Measurements from ENCODE around the gene SEPTIN1.
A peak's percentile ranks its signal among the peaks of the same experiment; 100 is the strongest.

Gene SEPTIN1

DNA sequence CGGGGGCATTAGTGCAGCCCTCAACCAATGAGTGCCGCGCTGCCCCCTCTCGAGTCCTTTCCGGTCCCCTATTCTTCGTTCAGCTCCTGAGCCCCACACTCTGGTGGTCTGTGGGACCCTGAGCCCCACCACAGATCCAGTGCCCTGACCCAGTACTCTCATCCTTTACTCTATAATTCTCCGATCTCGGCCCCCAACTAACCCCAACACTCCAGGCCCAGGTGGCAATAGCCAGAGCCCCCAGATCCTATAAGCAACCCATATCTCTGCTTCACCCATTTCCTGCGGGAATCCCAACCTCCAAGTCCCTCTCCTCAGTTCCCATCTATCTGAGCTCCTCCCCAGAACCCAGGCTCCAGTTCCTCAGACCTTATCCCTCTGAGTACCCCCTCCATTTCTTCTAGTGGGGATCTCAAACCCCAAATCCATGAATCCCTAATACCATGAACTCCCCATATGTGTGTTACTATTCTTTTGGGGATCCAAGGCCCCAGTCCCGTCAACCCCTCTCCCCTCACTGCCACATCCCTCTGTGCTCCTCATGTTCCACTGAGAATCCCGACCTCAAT, 11.0 kb downstream of the SEPTIN1 start:
- no peaks in the 10 kb centered on the region for H3K9me3 ChIP-seq (ENCODE audit: control insufficient read depth in 1 of 2, low read length in 2 of 2)
- no peaks in the 10 kb centered on the region for H3K36me3 ChIP-seq (ENCODE audit: control insufficient read depth in 1 of 2, insufficient read depth in 2 of 2, low read length in 2 of 2)
- H3K4me1 ChIP-seq (ENCODE audit: control insufficient read depth in 1 of 2, insufficient read depth in 2 of 2, low read length in 2 of 2), result peaks cover 13 to 32% of the 10 kb centered on the region in 2 donors
- H3K27me3 ChIP-seq (ENCODE audit: low read depth, low read length), result no peaks in the 10 kb centered on the region
- peak overlapping the region; percentile 90 for H3K27ac ChIP-seq (ENCODE audit: low read length)
- H3K4me3 ChIP-seq (ENCODE audit: low read depth in 1 of 2, low read length in 2 of 2), result peak overlapping the region; percentile 62 to 74

- Histone ChIP-seq H3K4me1 (ENCODE audit: control insufficient read depth in 1 of 2, insufficient read depth in 2 of 2, low read length in 2 of 2) (peaks cover 13 to 36% of the 10 kb centered on the region in 2 donors), H3K27me3 (ENCODE audit: low read depth, low read length) (no peaks in the 10 kb centered on the region), H3K27ac (ENCODE audit: low read length) (peak within 1 kb of the TSS; percentile 90), H3K36me3 (ENCODE audit: control insufficient read depth in 1 of 2, insufficient read depth in 2 of 2, low read length in 2 of 2) (peaks cover 0 to 3% of the 10 kb centered on the region in 2 donors), H3K9me3 (ENCODE audit: control insufficient read depth in 1 of 2, low read length in 2 of 2) (no peaks in the 10 kb centered on the region), H3K4me3 (ENCODE audit: low read depth in 1 of 2, low read length in 2 of 2) (peak within 1 kb of the TSS; percentile 74 to 94)
These were observed 11.7 kb downstream of the SEPTIN1 start, which contains the start of gene TBC1D10B for GRCh38 chr16:30370456-30371247. Gene TBC1D10B (minus strand): TSS chr16:30370494. CDS start chr16:30370183, 311 bp downstream.

GRCh38 chr16:30369938-30370455, 12.4 kb downstream of the SEPTIN1 start:
- Histone ChIP-seq H3K4me3 (ENCODE audit: low read depth in 1 of 2, low read length in 2 of 2) (peak overlapping the region in 1 of 2 donors; percentile 94), H3K36me3 (ENCODE audit: control insufficient read depth in 1 of 2, insufficient read depth in 2 of 2, low read length in 2 of 2) (peaks cover 4 to 8% of the 10 kb centered on the region in 2 donors), H3K27ac (ENCODE audit: low read length) (no peak overlapping the region), H3K27me3 (ENCODE audit: low read depth, low read length) (no peaks in the 10 kb centered on the region), H3K9me3 (ENCODE audit: control insufficient read depth in 1 of 2, low read length in 2 of 2) (no peaks in the 10 kb centered on the region), H3K4me1 (ENCODE audit: control insufficient read depth in 1 of 2, insufficient read depth in 2 of 2, low read length in 2 of 2) (peaks cover 13 to 39% of the 10 kb centered on the region in 2 donors)

GRCh38 chr16:30369091-30369937, 13.0 kb downstream of the SEPTIN1 start:
- no peaks in the 10 kb centered on the region for H3K9me3 ChIP-seq (ENCODE audit: control insufficient read depth in 1 of 2, low read length in 2 of 2)
- H3K27ac ChIP-seq (ENCODE audit: low read length), result peak overlapping the region; percentile 74
- peaks cover 8 to 11% of the 10 kb centered on the region in 2 donors for H3K36me3 ChIP-seq (ENCODE audit: control insufficient read depth in 1 of 2, insufficient read depth in 2 of 2, low read length in 2 of 2)
- peaks cover 13 to 40% of the 10 kb centered on the region in 2 donors for H3K4me1 ChIP-seq (ENCODE audit: control insufficient read depth in 1 of 2, insufficient read depth in 2 of 2, low read length in 2 of 2)
- no peaks in the 10 kb centered on the region for H3K27me3 ChIP-seq (ENCODE audit: low read depth, low read length)
- peak overlapping the region; percentile 62 to 94 for H3K4me3 ChIP-seq (ENCODE audit: low read depth in 1 of 2, low read length in 2 of 2)

DNA sequence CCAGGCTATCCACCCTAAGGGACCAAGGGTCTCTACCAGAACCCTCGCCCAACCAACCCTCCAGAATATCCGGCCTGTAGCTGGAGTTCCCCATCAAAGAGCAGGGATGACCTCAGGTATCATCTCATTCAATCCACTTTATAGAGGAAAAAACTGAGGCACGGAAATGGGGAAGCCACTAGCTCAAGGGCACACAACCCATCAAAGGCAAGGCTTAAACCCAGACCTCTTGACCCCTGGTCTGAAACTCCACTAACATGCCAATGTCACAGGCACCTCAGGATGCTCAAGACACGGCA, 13.6 kb downstream of the SEPTIN1 start:
- H3K27me3 ChIP-seq (ENCODE audit: low read depth, low read length), result no peaks in the 10 kb centered on the region
- H3K36me3 ChIP-seq (ENCODE audit: control insufficient read depth in 1 of 2, insufficient read depth in 2 of 2, low read length in 2 of 2), result peaks cover 8 to 14% of the 10 kb centered on the region in 2 donors
- H3K4me1 ChIP-seq (ENCODE audit: control insufficient read depth in 1 of 2, insufficient read depth in 2 of 2, low read length in 2 of 2), result peaks cover 13 to 40% of the 10 kb centered on the region in 2 donors
- H3K9me3 ChIP-seq (ENCODE audit: control insufficient read depth in 1 of 2, low read length in 2 of 2), result no peaks in the 10 kb centered on the region
- peak overlapping the region; percentile 74 for H3K27ac ChIP-seq (ENCODE audit: low read length)
- peak overlapping the region; percentile 62 to 94 for H3K4me3 ChIP-seq (ENCODE audit: low read depth in 1 of 2, low read length in 2 of 2)

- no peaks in the 10 kb centered on the region for H3K27me3 ChIP-seq (ENCODE audit: low read depth, low read length)
- H3K36me3 ChIP-seq (ENCODE audit: control insufficient read depth in 1 of 2, insufficient read depth in 2 of 2, low read length in 2 of 2), result peaks cover 11 to 18% of the 10 kb centered on the region in 2 donors
- H3K4me3 ChIP-seq (ENCODE audit: low read depth in 1 of 2, low read length in 2 of 2), result peak overlapping the region; percentile 62 to 94
- peaks cover 13 to 40% of the 10 kb centered on the region in 2 donors for H3K4me1 ChIP-seq (ENCODE audit: control insufficient read depth in 1 of 2, insufficient read depth in 2 of 2, low read length in 2 of 2)
- H3K27ac ChIP-seq (ENCODE audit: low read length), result peak overlapping the region; percentile 74
- H3K9me3 ChIP-seq (ENCODE audit: control insufficient read depth in 1 of 2, low read length in 2 of 2), result no peaks in the 10 kb centered on the region
These were observed 14.1 kb downstream of the SEPTIN1 start for GRCh38 chr16:30368122-30368791.

- no peaks in the 10 kb centered on the region for H3K9me3 ChIP-seq (ENCODE audit: control insufficient read depth in 1 of 2, low read length in 2 of 2)
- peak overlapping the region; percentile 74 for H3K27ac ChIP-seq (ENCODE audit: low read length)
- no peaks in the 10 kb centered on the region for H3K27me3 ChIP-seq (ENCODE audit: low read depth, low read length)
- peak overlapping the region; percentile 62 to 94 for H3K4me3 ChIP-seq (ENCODE audit: low read depth in 1 of 2, low read length in 2 of 2)
- H3K4me1 ChIP-seq (ENCODE audit: control insufficient read depth in 1 of 2, insufficient read depth in 2 of 2, low read length in 2 of 2), result peaks cover 13 to 40% of the 10 kb centered on the region in 2 donors
- peaks cover 16 to 23% of the 10 kb centered on the region in 2 donors for H3K36me3 ChIP-seq (ENCODE audit: control insufficient read depth in 1 of 2, insufficient read depth in 2 of 2, low read length in 2 of 2)
These were observed 14.9 kb downstream of the SEPTIN1 start for GRCh38 chr16:30367349-30368009.

- Histone ChIP-seq H3K4me3 (ENCODE audit: low read depth in 1 of 2, low read length in 2 of 2) (no peak overlapping the region), H3K27ac (ENCODE audit: low read length) (no peak overlapping the region), H3K36me3 (ENCODE audit: control insufficient read depth in 1 of 2, insufficient read depth in 2 of 2, low read length in 2 of 2) (peaks cover 20 to 23% of the 10 kb centered on the region in 2 donors), H3K27me3 (ENCODE audit: low read depth, low read length) (no peaks in the 10 kb centered on the region), H3K9me3 (ENCODE audit: control insufficient read depth in 1 of 2, low read length in 2 of 2) (no peaks in the 10 kb centered on the region), H3K4me1 (ENCODE audit: control insufficient read depth in 1 of 2, insufficient read depth in 2 of 2, low read length in 2 of 2) (peaks cover 13 to 38% of the 10 kb centered on the region in 2 donors)
These were observed 15.8 kb downstream of the SEPTIN1 start for GRCh38 chr16:30366511-30366910.

GRCh38 chr16:30365200-30365599, 17.2 kb downstream of the SEPTIN1 start:
- Histone ChIP-seq H3K4me1 (ENCODE audit: control insufficient read depth in 1 of 2, insufficient read depth in 2 of 2, low read length in 2 of 2) (peaks cover 13 to 34% of the 10 kb centered on the region in 2 donors), H3K4me3 (ENCODE audit: low read depth in 1 of 2, low read length in 2 of 2) (no peak overlapping the region), H3K27ac (ENCODE audit: low read length) (no peak overlapping the region), H3K27me3 (ENCODE audit: low read depth, low read length) (no peaks in the 10 kb centered on the region), H3K36me3 (ENCODE audit: control insufficient read depth in 1 of 2, insufficient read depth in 2 of 2, low read length in 2 of 2) (peaks cover 20 to 28% of the 10 kb centered on the region in 2 donors), H3K9me3 (ENCODE audit: control insufficient read depth in 1 of 2, low read length in 2 of 2) (no peaks in the 10 kb centered on the region)

- Histone ChIP-seq H3K27me3 (ENCODE audit: low read depth, low read length) (no peaks in the 10 kb centered on the region), H3K36me3 (ENCODE audit: control insufficient read depth in 1 of 2, insufficient read depth in 2 of 2, low read length in 2 of 2) (peaks cover 31 to 63% of the 10 kb centered on the region in 2 donors), H3K4me1 (ENCODE audit: control insufficient read depth in 1 of 2, insufficient read depth in 2 of 2, low read length in 2 of 2) (peaks cover 0 to 23% of the 10 kb centered on the region in 2 donors), H3K9me3 (ENCODE audit: control insufficient read depth in 1 of 2, low read length in 2 of 2) (no peaks in the 10 kb centered on the region), H3K4me3 (ENCODE audit: low read depth in 1 of 2, low read length in 2 of 2) (no peak overlapping the region), H3K27ac (ENCODE audit: low read length) (no peak overlapping the region)
These were observed 21.2 kb downstream of the SEPTIN1 start for GRCh38 chr16:30361180-30361579.

Measured in muscle layer of duodenum (tissue), 2 donors.